ENCODE measurements around the gene FNDC7.

FNDC7 gene

DNA sequence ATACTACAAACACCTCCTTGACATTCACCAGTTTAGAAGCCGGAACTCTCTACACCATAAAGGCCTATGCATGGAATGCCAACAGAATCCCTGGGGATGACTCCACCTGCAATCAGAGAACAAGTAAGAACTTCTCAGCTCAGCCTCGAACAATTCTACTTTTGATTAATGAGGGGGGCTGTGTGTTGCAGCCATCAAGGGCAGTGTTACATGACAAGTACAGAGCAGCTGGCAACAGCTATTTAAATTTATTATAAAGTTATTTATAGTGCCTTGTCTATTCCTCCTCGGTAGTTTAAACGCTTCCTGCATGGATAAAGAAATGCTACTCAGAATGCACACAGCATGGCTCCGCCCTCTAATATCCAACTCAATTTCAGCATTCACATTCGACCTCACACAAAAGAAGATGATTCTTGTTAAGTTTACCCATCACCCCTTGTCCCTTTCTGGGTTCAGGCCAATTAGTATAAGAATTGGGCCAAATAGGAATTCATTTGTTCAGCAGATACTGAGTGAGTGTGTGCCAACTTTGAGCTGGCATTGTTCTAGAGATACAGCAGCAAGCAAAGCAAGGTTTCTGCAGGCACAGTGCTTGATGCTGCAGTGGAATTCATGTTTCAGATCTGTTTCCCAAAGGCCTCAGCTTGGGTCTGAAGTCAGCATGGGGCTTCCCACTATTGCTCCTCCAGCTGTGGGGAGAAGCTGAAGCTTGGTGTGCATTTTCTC lies 6.4 kb downstream of the FNDC7 start:
- no peak overlapping the region for H3K27ac Mint-ChIP-seq
- no peak overlapping the region for H3K4me3 Mint-ChIP-seq
- TF ChIP-seq, protein P1, sequence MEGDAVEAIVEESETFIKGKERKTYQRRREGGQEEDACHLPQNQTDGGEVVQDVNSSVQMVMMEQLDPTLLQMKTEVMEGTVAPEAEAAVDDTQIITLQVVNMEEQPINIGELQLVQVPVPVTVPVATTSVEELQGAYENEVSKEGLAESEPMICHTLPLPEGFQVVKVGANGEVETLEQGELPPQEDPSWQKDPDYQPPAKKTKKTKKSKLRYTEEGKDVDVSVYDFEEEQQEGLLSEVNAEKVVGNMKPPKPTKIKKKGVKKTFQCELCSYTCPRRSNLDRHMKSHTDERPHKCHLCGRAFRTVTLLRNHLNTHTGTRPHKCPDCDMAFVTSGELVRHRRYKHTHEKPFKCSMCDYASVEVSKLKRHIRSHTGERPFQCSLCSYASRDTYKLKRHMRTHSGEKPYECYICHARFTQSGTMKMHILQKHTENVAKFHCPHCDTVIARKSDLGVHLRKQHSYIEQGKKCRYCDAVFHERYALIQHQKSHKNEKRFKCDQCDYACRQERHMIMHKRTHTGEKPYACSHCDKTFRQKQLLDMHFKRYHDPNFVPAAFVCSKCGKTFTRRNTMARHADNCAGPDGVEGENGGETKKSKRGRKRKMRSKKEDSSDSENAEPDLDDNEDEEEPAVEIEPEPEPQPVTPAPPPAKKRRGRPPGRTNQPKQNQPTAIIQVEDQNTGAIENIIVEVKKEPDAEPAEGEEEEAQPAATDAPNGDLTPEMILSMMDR (IDR thresholded peaks at IDR 0.05), result no peak
- H3K36me3 Mint-ChIP-seq (ENCODE audit: low read depth), result no peaks in the 10 kb centered on the region
- H3K27me3 Mint-ChIP-seq (ENCODE audit: low read depth, poor library complexity), result peaks cover 12% of the 10 kb centered on the region
- DNase-seq, result no peak
- no peaks in the 10 kb centered on the region for H3K9me3 Mint-ChIP-seq
- H3K4me1 Mint-ChIP-seq, result peaks cover 6% of the 10 kb centered on the region

DNA sequence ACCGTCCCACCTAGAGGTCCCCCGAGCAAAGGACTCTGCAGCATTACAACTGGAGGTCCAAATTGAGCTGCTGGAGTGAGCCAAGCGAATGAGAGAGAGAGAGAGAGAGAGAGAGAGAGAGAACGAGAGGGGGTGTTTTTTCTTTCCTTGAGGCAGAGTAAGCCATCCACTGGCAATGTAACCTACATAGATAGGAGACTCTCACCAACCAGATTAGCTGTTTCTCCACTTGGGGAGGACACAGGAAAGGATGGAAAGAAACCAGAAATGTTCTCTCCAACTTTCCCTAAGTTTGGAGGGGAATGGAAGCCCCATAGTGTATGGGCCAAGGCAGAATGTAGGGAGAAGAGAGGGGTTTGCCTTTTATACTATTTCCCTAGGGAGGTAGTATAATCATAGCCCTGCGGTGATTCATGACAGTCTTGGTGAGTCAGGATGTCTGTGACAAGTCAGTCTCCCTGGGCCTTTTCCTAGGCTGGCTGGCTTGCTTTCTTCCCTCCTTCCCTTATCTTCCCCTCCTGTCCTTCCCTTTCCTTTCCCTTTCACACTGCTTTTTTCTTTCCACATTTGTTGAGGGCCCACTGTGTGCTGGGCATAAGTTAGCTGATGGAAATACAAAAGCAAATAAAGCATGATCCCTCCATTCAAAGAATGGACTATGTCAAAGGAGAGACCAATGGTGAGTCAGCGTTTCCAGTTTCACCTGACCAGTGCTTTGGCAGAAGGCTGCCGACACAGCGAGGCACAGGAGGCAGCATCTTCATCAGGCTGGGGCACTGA lies 7.1 kb downstream of the FNDC7 start:
- no peak overlapping the region for H3K4me3 Mint-ChIP-seq
- H3K36me3 Mint-ChIP-seq (ENCODE audit: low read depth), result no peaks in the 10 kb centered on the region
- TF ChIP-seq, protein P1 (IDR thresholded peaks at IDR 0.05), result no peak
- H3K27ac Mint-ChIP-seq, result no peak overlapping the region
- DNase-seq, result no peak
- H3K27me3 Mint-ChIP-seq (ENCODE audit: low read depth, poor library complexity), result peaks cover 12% of the 10 kb centered on the region
- no peaks in the 10 kb centered on the region for H3K9me3 Mint-ChIP-seq
- H3K4me1 Mint-ChIP-seq, result peaks cover 6% of the 10 kb centered on the region

DNA sequence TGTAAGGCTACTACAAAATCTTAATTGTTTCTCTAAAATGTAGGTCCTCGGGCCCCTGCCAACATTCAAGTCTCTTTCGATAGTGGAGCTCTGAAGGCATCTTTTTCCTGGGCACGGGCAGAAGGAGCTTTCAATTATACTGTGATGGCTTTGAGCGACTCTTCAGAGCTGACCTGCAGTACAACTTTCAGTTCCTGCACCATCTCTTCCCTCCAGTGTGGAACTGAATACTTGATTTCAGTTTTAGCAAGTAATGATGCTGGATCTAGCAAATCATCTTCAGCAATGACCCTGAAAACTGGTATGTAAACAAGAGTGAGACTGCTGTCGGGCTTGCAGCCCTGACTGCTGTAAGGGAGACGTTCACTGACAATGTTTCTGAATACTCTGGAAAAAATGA lies 9.6 kb downstream of the FNDC7 start:
- Mint-ChIP-seq H3K4me1 (peaks cover 6% of the 10 kb centered on the region), H3K27me3 (ENCODE audit: low read depth, poor library complexity) (peaks cover 8% of the 10 kb centered on the region), H3K27ac (no peak overlapping the region), H3K36me3 (ENCODE audit: low read depth) (no peaks in the 10 kb centered on the region), H3K4me3 (no peak overlapping the region), H3K9me3 (no peaks in the 10 kb centered on the region)
- DNase-seq, result no peak
- TF ChIP-seq, protein P1 (IDR thresholded peaks at IDR 0.05), result no peak

DNA sequence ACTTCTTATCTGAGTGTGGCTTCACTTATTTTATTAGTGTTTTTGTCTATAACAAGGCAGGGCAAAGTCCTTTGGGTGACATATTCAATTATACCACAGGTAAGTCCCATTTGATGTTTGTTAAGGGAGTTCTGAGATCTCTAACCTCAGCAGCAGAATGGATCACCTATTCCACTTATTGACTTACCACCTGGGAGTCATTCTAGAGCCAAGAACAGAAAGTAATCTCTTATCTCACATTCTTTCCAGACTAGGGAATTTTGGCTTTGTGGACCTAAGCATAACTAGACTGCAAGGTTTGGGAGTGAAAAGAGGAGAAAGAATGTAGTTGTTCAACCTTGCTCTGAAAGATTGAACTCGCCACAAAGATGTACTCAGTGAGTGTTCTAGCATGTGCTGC lies 13.2 kb downstream of the FNDC7 start:
- no peaks in the 10 kb centered on the region for H3K9me3 Mint-ChIP-seq
- TF ChIP-seq, protein P1 (IDR thresholded peaks at IDR 0.05), result no peak
- DNase-seq, result no peak
- no peaks in the 10 kb centered on the region for H3K36me3 Mint-ChIP-seq (ENCODE audit: low read depth)
- peaks cover 2% of the 10 kb centered on the region for H3K27me3 Mint-ChIP-seq (ENCODE audit: low read depth, poor library complexity)
- no peak overlapping the region for H3K27ac Mint-ChIP-seq
- H3K4me1 Mint-ChIP-seq, result peaks cover under 1% of the 10 kb centered on the region
- H3K4me3 Mint-ChIP-seq, result no peak overlapping the region

DNA sequence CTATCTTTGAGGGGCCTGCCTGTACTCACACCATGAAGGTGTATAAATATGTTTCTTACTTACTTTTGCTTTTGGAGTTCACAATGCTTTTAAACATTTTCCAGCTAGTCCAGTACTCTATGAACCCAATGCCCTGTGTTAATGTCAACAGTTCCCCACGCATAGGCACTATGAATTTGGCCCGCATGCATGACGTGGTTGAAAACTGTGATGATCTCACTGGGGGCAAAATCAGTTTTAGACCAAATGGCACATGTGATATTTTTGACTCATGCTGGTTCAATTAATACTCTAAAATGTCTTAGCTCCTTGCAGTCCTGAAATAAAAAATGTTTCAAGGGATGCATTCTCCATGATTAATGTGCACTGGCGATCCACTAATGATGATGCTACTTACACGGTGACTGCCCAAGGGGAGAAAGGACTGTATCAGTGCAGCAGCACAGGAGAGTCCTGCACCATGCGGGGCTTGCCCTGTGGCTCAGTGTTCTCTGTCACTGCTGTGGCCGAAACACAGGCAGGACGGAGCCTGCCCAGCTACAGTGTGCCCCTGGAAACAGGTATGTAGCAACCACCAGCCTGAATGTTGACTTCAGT lies 15.7 kb downstream of the FNDC7 start:
- TF ChIP-seq, protein P1 (IDR thresholded peaks at IDR 0.05), result no peak
- no peak for DNase-seq
- peaks cover 5% of the 10 kb centered on the region for H3K4me1 Mint-ChIP-seq
- H3K27me3 Mint-ChIP-seq (ENCODE audit: low read depth, poor library complexity), result peaks cover 9% of the 10 kb centered on the region
- H3K4me3 Mint-ChIP-seq, result no peak overlapping the region
- no peaks in the 10 kb centered on the region for H3K36me3 Mint-ChIP-seq (ENCODE audit: low read depth)
- no peak overlapping the region for H3K27ac Mint-ChIP-seq
- H3K9me3 Mint-ChIP-seq, result no peaks in the 10 kb centered on the region
